GM23338 (cell line): ENCODE measurements around the gene BHLHE41. TPM values are rescaled to one million over a fixed set of nuclear protein-coding genes. Genes with fewer than 3 reads are reported as not detected.

Source experiments
- ATAC-seq: fragments of 200-7000 bp; cut with Tn5 transposase; 3 replicates; pipeline ENCODE4 v1.9.1; 2020
- DNase-seq: peaks from one replicate; pipeline ENCODE4 v3.0.0-alpha.2; 2015; ENCODE audit warnings: low spot score
- H2AFZ ChIP-seq: fragments of 200-600 bp; sonication (generic); 2 replicates; pipeline ENCODE4 v1.8.0; 2016; ENCODE audit warnings: antibody characterized with exemption, mild to moderate bottlenecking, moderate library complexity
- H3F3A ChIP-seq: fragments of 200-600 bp; sonication (generic); replicated peaks from 2 replicates; pipeline ENCODE4 v1.8.0; 2017; ENCODE audit warnings: antibody characterized with exemption, mixed run types, low read depth
- H3K27ac ChIP-seq: fragments of 200-600 bp; sonication (generic); 2 replicates; pipeline ENCODE4 v1.6.1; 2016; ENCODE audit warnings: low read depth
- H3K27me3 ChIP-seq: fragments of 200-600 bp; sonication (generic); 2 replicates; pipeline ENCODE4 v1.8.0; 2016; ENCODE audit warnings: mild to moderate bottlenecking, mixed run types, moderate library complexity; ENCODE audit not compliant: insufficient read depth
- H3K36me3 ChIP-seq: fragments of 200-600 bp; sonication (generic); 2 replicates; pipeline ENCODE4 v1.8.0; 2016; ENCODE audit warnings: mild to moderate bottlenecking; ENCODE audit not compliant: insufficient read depth
- H3K4me1 ChIP-seq: fragments of 200-600 bp; sonication (generic); 2 replicates; pipeline ENCODE4 v1.8.0; 2016; ENCODE audit warnings: mild to moderate bottlenecking, moderate library complexity; ENCODE audit not compliant: insufficient read depth
- H3K4me2 ChIP-seq: fragments of 200-600 bp; sonication (generic); 2 replicates; pipeline ENCODE4 v1.7.1; 2017; ENCODE audit warnings: mixed run types
- H3K4me3 ChIP-seq: fragments of 200-600 bp; sonication (generic); 2 replicates; pipeline ENCODE4 v1.6.1; 2016; ENCODE audit warnings: mixed run types
- H3K79me2 ChIP-seq: fragments of 200-600 bp; sonication (generic); replicated peaks from 2 replicates; pipeline ENCODE4 v1.8.0; 2017; ENCODE audit warnings: mild to moderate bottlenecking; ENCODE audit not compliant: insufficient read depth
- H3K9me2 ChIP-seq: fragments of 200-600 bp; sonication (generic); 2 replicates; pipeline ENCODE4 v1.8.0; 2017; ENCODE audit not compliant: insufficient read depth
- H4K20me1 ChIP-seq: fragments of 200-600 bp; sonication (generic); replicated peaks from 2 replicates; pipeline ENCODE4 v1.8.0; 2017; ENCODE audit warnings: mild to moderate bottlenecking; ENCODE audit not compliant: insufficient read depth
- H3K27ac Mint-ChIP-seq: 2 replicates; pipeline ENCODE4 v1.8.0; 2020; ENCODE audit warnings: inconsistent platforms, mild to moderate bottlenecking, moderate library complexity, mixed read lengths
- H3K27me3 Mint-ChIP-seq: 3 replicates; pipeline ENCODE4 v1.8.0; 2022; ENCODE audit warnings: low read depth, mild to moderate bottlenecking, moderate library complexity, mixed read lengths, inconsistent platforms; ENCODE audit not compliant: insufficient read depth, poor library complexity
- H3K36me3 Mint-ChIP-seq: 3 replicates; pipeline ENCODE4 v1.8.0; 2021; ENCODE audit warnings: low read depth, mild to moderate bottlenecking, inconsistent platforms, moderate library complexity, mixed read lengths
- H3K4me1 Mint-ChIP-seq: 3 replicates; pipeline ENCODE4 v1.8.0; 2020; ENCODE audit warnings: mild to moderate bottlenecking, inconsistent platforms, mixed read lengths
- H3K4me3 Mint-ChIP-seq: 3 replicates; pipeline ENCODE4 v1.8.0; 2021; ENCODE audit warnings: moderate library complexity, mild to moderate bottlenecking, inconsistent platforms, mixed read lengths
- H3K9me3 Mint-ChIP-seq: 3 replicates; pipeline ENCODE4 v1.8.0; 2020; ENCODE audit warnings: moderate library complexity, mild to moderate bottlenecking, inconsistent platforms, mixed read lengths
- CREB1 ChIP-seq: fragments of 250-450 bp; sonication (Bioruptor Pico); IDR thresholded peaks from 2 replicates; pipeline ENCODE4 v1.5.0; 2020; ENCODE audit warnings: low read depth, mild to moderate bottlenecking, moderate library complexity
- CTCF ChIP-seq, 2 experiments: fragments of 200-600 bp in 1 of 2; sonication (generic) in 1 of 2; conservative IDR thresholded peaks; 2 replicates each; pipeline versions ENCODE4 v1.5.1 to v1.6.1; 2016 to 2017; ENCODE audit warnings: antibody characterized with exemption in 2 of 2, low read depth in 2 of 2, mild to moderate bottlenecking in 2 of 2, moderate library complexity in 1 of 2
- ETS1 ChIP-seq: IDR thresholded peaks from 2 replicates; pipeline ENCODE4 v1.6.1; 2016; ENCODE audit warnings: antibody characterized with exemption
- EZH2 ChIP-seq: fragments of 200-600 bp; sonication (generic); IDR thresholded peaks from one replicate; pipeline ENCODE4 v1.8.0; 2017; ENCODE audit warnings: antibody characterized with exemption, mild to moderate bottlenecking, low read depth; ENCODE audit not compliant: unreplicated experiment
- NANOG ChIP-seq: IDR thresholded peaks from 2 replicates; pipeline ENCODE4 v1.6.1; 2016; ENCODE audit warnings: antibody characterized with exemption, borderline replicate concordance
- STAT1 ChIP-seq: IDR thresholded peaks from one replicate; pipeline ENCODE4 v1.6.1; 2016; ENCODE audit warnings: antibody characterized with exemption; ENCODE audit not compliant: unreplicated experiment
- polyA plus RNA-seq: library from polyadenylated mRNA; unstranded; fragments of >200 nt; fragmentation: Nextera tagmentation; extraction: Ambion mirVana; gene quantifications from 2 replicates; pipeline ENCODE4 v1.2.1, GENCODE V29; 2016
- total RNA-seq: library from RNA; depleted of rRNA; stranded (reverse); fragments of >200 nt; shearing (Covaris generic); gene quantifications from 2 replicates; pipeline ENCODE4 v1.2.3, GENCODE V29; 2014
- TF ChIP-seq, protein P1 (sequence below): fragments of 250-450 bp; sonication (Bioruptor Pico); IDR thresholded peaks from 2 replicates; pipeline ENCODE4 v1.5.0; 2020; ENCODE audit warnings: mild to moderate bottlenecking, moderate library complexity

BHLHE41 gene
- total and polyA plus RNA-seq, 2 experiments from 2014 or later: 1.6 to 2.9 TPM

- peak; percentile 51 for DNase-seq
- Histone ChIP-seq H3K4me2 (peak overlapping the region; percentile 80), H3K27me3 (peaks cover 27% of the 10 kb centered on the region), H4K20me1 (no peaks in the 10 kb centered on the region), H3F3A (no peaks in the 10 kb centered on the region; the same call in 1 of the 2 replicates), H3K27ac (peak overlapping the region; percentile 68), H3K79me2 (no peaks in the 10 kb centered on the region), H3K4me1 (peaks cover 51% of the 10 kb centered on the region), H2AFZ (no peak overlapping the region), H3K9me2 (no peaks in the 10 kb centered on the region), H3K4me3 (peak overlapping the region; percentile 53), H3K36me3 (no peaks in the 10 kb centered on the region)
- peak overlapping the region; percentile 80 for H3K4me3 Mint-ChIP-seq
- no peak overlapping the region for H3K27ac Mint-ChIP-seq
- no peaks in the 10 kb centered on the region for H3K9me3 Mint-ChIP-seq
- peaks cover 64% of the 10 kb centered on the region for H3K4me1 Mint-ChIP-seq
- TF ChIP-seq NANOG (peak; percentile 25; the same call in 1 of the 2 replicates), ETS1 (no peak), CREB1 (CRISPR knock-in tag) (no peak)
- H3K36me3 Mint-ChIP-seq: no peaks in the 10 kb centered on the region; the same call in 2 of the 3 replicates
- peak; percentile 11 for ATAC-seq
- peaks cover 22% of the 10 kb centered on the region for H3K27me3 Mint-ChIP-seq
These were observed 11.6 kb downstream of the BHLHE41 start for GRCh38 chr12:26113181-26113654.

DNA sequence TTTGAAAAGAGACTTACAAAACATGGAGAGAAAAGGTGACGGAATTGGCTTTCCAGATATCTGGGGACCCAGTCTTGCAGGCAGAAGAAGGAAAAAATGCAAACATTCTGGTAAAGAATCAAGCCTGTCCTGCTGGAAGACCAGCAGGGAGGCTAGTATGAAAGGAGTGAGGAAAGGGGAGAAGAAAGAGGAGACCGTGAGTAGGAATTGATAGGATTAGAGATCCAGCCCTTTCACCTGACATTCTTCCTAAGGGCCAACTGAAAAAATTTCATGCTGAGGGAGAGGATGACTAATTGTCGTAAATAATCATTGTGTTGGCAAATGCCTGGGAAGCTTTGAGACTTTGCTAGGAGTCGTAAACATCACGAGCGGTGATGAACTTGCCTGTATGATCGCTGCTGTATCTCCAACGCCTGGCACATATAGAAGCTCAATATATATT is 12.1 kb downstream of the BHLHE41 start:
- no peaks in the 10 kb centered on the region; the same call in 1 of the 2 replicates for H3F3A ChIP-seq
- H3K4me1 ChIP-seq: peaks cover 51% of the 10 kb centered on the region
- no peaks in the 10 kb centered on the region for H4K20me1 ChIP-seq
- peak overlapping the region; percentile 51 for H3K27ac Mint-ChIP-seq
- H2AFZ ChIP-seq: no peak overlapping the region
- H3K4me1 Mint-ChIP-seq: peaks cover 63% of the 10 kb centered on the region
- H3K4me3 Mint-ChIP-seq: peak overlapping the region; percentile 80
- H3K36me3 ChIP-seq: no peaks in the 10 kb centered on the region
- no peaks in the 10 kb centered on the region for H3K9me3 Mint-ChIP-seq
- no peaks in the 10 kb centered on the region for H3K79me2 ChIP-seq
- 0 out of 2 replicates have a peak overlapping the region, but pooled peaks have one; percentile 2 for H3K27ac ChIP-seq
- no peaks in the 10 kb centered on the region for H3K9me2 ChIP-seq
- DNase-seq (peak; percentile 80), ATAC-seq (peak; percentile 25)
- no peaks in the 10 kb centered on the region; the same call in 2 of the 3 replicates for H3K36me3 Mint-ChIP-seq
- H3K4me2 ChIP-seq: peak overlapping the region; percentile 80
- peaks cover 27% of the 10 kb centered on the region for H3K27me3 ChIP-seq
- TF ChIP-seq EZH2 (no peak), STAT1 (no peak), CREB1 (CRISPR knock-in tag) (0 out of 2 replicates have a peak, but pooled peaks have one; percentile 12), CTCF (conservative IDR thresholded peaks at IDR 0.05; ENCODE audit: low read depth in 2 of 2) (no peak)
- TF ChIP-seq, protein P1, sequence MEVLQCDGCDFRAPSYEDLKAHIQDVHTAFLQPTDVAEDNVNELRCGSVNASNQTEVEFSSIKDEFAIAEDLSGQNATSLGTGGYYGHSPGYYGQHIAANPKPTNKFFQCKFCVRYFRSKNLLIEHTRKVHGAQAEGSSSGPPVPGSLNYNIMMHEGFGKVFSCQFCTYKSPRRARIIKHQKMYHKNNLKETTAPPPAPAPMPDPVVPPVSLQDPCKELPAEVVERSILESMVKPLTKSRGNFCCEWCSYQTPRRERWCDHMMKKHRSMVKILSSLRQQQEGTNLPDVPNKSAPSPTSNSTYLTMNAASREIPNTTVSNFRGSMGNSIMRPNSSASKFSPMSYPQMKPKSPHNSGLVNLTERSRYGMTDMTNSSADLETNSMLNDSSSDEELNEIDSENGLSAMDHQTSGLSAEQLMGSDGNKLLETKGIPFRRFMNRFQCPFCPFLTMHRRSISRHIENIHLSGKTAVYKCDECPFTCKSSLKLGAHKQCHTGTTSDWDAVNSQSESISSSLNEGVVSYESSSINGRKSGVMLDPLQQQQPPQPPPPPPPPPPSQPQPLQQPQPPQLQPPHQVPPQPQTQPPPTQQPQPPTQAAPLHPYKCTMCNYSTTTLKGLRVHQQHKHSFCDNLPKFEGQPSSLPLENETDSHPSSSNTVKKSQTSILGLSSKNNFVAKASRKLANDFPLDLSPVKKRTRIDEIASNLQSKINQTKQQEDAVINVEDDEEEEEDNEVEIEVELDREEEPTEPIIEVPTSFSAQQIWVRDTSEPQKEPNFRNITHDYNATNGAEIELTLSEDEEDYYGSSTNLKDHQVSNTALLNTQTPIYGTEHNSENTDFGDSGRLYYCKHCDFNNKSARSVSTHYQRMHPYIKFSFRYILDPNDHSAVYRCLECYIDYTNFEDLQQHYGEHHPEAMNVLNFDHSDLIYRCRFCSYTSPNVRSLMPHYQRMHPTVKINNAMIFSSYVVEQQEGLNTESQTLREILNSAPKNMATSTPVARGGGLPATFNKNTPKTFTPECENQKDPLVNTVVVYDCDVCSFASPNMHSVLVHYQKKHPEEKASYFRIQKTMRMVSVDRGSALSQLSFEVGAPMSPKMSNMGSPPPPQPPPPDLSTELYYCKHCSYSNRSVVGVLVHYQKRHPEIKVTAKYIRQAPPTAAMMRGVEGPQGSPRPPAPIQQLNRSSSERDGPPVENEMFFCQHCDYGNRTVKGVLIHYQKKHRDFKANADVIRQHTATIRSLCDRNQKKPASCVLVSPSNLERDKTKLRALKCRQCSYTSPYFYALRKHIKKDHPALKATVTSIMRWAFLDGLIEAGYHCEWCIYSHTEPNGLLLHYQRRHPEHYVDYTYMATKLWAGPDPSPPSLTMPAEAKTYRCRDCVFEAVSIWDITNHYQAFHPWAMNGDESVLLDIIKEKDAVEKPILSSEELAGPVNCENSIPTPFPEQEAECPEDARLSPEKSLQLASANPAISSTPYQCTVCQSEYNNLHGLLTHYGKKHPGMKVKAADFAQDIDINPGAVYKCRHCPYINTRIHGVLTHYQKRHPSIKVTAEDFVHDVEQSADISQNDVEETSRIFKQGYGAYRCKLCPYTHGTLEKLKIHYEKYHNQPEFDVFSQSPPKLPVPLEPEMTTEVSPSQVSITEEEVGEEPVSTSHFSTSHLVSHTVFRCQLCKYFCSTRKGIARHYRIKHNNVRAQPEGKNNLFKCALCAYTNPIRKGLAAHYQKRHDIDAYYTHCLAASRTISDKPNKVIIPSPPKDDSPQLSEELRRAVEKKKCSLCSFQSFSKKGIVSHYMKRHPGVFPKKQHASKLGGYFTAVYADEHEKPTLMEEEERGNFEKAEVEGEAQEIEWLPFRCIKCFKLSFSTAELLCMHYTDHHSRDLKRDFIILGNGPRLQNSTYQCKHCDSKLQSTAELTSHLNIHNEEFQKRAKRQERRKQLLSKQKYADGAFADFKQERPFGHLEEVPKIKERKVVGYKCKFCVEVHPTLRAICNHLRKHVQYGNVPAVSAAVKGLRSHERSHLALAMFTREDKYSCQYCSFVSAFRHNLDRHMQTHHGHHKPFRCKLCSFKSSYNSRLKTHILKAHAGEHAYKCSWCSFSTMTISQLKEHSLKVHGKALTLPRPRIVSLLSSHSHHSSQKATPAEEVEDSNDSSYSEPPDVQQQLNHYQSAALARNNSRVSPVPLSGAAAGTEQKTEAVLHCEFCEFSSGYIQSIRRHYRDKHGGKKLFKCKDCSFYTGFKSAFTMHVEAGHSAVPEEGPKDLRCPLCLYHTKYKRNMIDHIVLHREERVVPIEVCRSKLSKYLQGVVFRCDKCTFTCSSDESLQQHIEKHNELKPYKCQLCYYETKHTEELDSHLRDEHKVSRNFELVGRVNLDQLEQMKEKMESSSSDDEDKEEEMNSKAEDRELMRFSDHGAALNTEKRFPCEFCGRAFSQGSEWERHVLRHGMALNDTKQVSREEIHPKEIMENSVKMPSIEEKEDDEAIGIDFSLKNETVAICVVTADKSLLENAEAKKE (CRISPR knock-in tag): 0 out of 2 replicates have a peak, but pooled peaks have one; percentile 9
- H3K4me3 ChIP-seq: peak overlapping the region; percentile 53
- H3K27me3 Mint-ChIP-seq: peaks cover 20% of the 10 kb centered on the region
